PC-3 (cell line): ENCODE data around the gene PRDM11. TPM values are rescaled to one million over a fixed set of nuclear protein-coding genes. Genes with fewer than 3 reads are reported as not detected.

Experiments
- ATAC-seq: fragments of 200-7000 bp; cut with Tn5 transposase; 2 replicates; pipeline ENCODE4 v1.9.1; 2020; ENCODE audit warnings: mild to moderate bottlenecking, moderate library complexity
- Bru-seq: library from RNA; stranded (reverse); fragments of 400-500 nt; gene quantifications from one replicate; lab custom pipeline; 2021; lab: Mats Ljungman, UMichigan
- BruChase-seq, 2 experiments: library from RNA; stranded (reverse); fragments of 400-500 nt; gene quantifications; one replicate each; lab custom pipeline; 2021; lab: Mats Ljungman, UMichigan
- BruUV-seq: library from RNA; stranded (reverse); fragments of 400-500 nt; replicated peaks from 2 replicates; lab custom pipeline; 2021; lab: Mats Ljungman, UMichigan
- CTCF ChIA-PET: fragments of 300-600 bp; sonication (Branson Sonifier 250); formaldehyde crosslinking; loops from one replicate; lab custom pipeline; 2022; ENCODE audit warnings: antibody characterized with exemption; lab: Charles Lee
- POLR2A ChIA-PET: fragments of 300-600 bp; sonication (Branson Sonifier 250); formaldehyde crosslinking; loops from one replicate; lab custom pipeline; 2022; ENCODE audit warnings: antibody characterized with exemption; ENCODE audit not compliant: unreplicated experiment; lab: Charles Lee
- DNase-seq: peaks from one replicate; pipeline ENCODE4 v3.0.0-alpha.2; 2015
- H2AFZ ChIP-seq: fragments of 300-600 bp; sonication (generic); 2 replicates; pipeline ENCODE4 v1.6.0; 2016; ENCODE audit warnings: antibody characterized with exemption, low read length
- H3F3A ChIP-seq: fragments of 300-600 bp; sonication (generic); one replicate; pipeline ENCODE4 v1.6.0; 2017; ENCODE audit warnings: antibody characterized with exemption, low read length, control low read depth, mild to moderate bottlenecking; ENCODE audit not compliant: unreplicated experiment
- H3K27ac ChIP-seq: fragments of 300-600 bp; sonication (generic); 2 replicates; pipeline ENCODE4 v1.5.1; 2016; ENCODE audit warnings: mild to moderate bottlenecking, low read length
- H3K27me3 ChIP-seq: fragments of 300-600 bp; sonication (generic); 2 replicates; pipeline ENCODE4 v1.6.1; 2016; ENCODE audit warnings: low read length, mixed read lengths
- H3K36me3 ChIP-seq: fragments of 300-600 bp; sonication (generic); 2 replicates; pipeline ENCODE4 v1.6.1; 2016; ENCODE audit warnings: low read depth, mixed run types, low read length, mixed read lengths
- H3K4me1 ChIP-seq: fragments of 300-600 bp; sonication (generic); 2 replicates; pipeline ENCODE4 v1.5.1; 2016; ENCODE audit warnings: low read length; ENCODE audit not compliant: insufficient read depth
- H3K4me2 ChIP-seq: fragments of 300-600 bp; sonication (generic); 2 replicates; pipeline ENCODE4 v1.6.0; 2016; ENCODE audit warnings: low read length
- H3K4me3 ChIP-seq: fragments of 300-600 bp; sonication (generic); 2 replicates; pipeline ENCODE4 v1.5.1; 2016; ENCODE audit warnings: mild to moderate bottlenecking, low read length, mixed read lengths
- H3K79me2 ChIP-seq: fragments of 300-600 bp; sonication (generic); 2 replicates; pipeline ENCODE4 v1.6.1; 2017; ENCODE audit warnings: low read length, mixed read lengths
- H3K9ac ChIP-seq: fragments of 300-600 bp; sonication (generic); 2 replicates; pipeline ENCODE4 v1.6.0; 2016; ENCODE audit warnings: mild to moderate bottlenecking, low read length
- H3K9me2 ChIP-seq: fragments of 300-600 bp; sonication (generic); replicated peaks from 2 replicates; pipeline ENCODE4 v1.6.1; 2016; ENCODE audit warnings: mixed run types, low read length, mixed read lengths
- H3K9me3 ChIP-seq: fragments of 300-600 bp; sonication (generic); 2 replicates; pipeline ENCODE4 v1.6.1; 2016; ENCODE audit warnings: low read length, mixed read lengths
- H4K20me1 ChIP-seq: fragments of 300-600 bp; sonication (generic); 2 replicates; pipeline ENCODE4 v1.6.1; 2016; ENCODE audit warnings: low read length, mixed read lengths
- CTCF ChIP-seq: fragments of 300-600 bp; sonication (generic); conservative IDR thresholded peaks from 2 replicates; pipeline ENCODE4 v1.5.1; 2017; ENCODE audit warnings: antibody characterized with exemption, low read depth, mild to moderate bottlenecking, low read length
- EZH2 ChIP-seq: fragments of 300-600 bp; sonication (generic); IDR thresholded peaks from one replicate; pipeline ENCODE4 v1.6.1; 2017; ENCODE audit warnings: antibody characterized with exemption, mild to moderate bottlenecking, low read length; ENCODE audit not compliant: unreplicated experiment
- EZH2phosphoT487 ChIP-seq: fragments of 300-600 bp; sonication (generic); IDR thresholded peaks from 2 replicates; pipeline ENCODE4 v1.6.1; 2018; ENCODE audit warnings: mild to moderate bottlenecking, antibody characterized with exemption, low read length, borderline replicate concordance
- intact Hi-C: fragments of 100-400 bp; cut with micrococcal nuclease; formaldehyde crosslinking; loops from 2 replicates; pipeline ENCODE4 v1.9.0; 2023
- long read RNA-seq: library from polyadenylated mRNA; unstranded; transcript quantifications from one replicate; pipeline ENCODE4 v2.0.0, GENCODE V29; 2021; ENCODE audit not compliant: unreplicated experiment
- total RNA-seq: library from RNA; depleted of rRNA; stranded (reverse); fragments of >200 nt; gene quantifications from 2 replicates; pipeline ENCODE4 v1.2.3, GENCODE V29; 2014; rRNA removed

The PRDM11 gene
- total RNA-seq, result 5.0 and 6.3 TPM in 2 replicates
- percentile 44 among the genes with signal in this experiment for Bru-seq, nascent RNA
- BruChase-seq, experiment 1, labeled RNA remaining after a 6-hour chase, result percentile 39 among the genes with signal in this experiment
- percentile 43 among the genes with signal in this experiment for BruChase-seq, experiment 2, labeled RNA remaining after a 2-hour chase
- long read RNA-seq, partial matches to known transcripts, result 5 of 23 reads
- long read RNA-seq, other reads (novel, unspliced or antisense), result 18 of 23 reads

- Histone ChIP-seq H3F3A (no peaks in the 10 kb centered on the region), H3K27me3 (no peaks in the 10 kb centered on the region), H3K9ac (peak within 1 kb of the TSS; percentile 93), H3K36me3 (no peaks in the 10 kb centered on the region), H3K4me1 (peaks cover 15% of the 10 kb centered on the region), H2AFZ (peak within 1 kb of the TSS; percentile 97), H3K4me2 (peak within 1 kb of the TSS; percentile 100), H3K9me2 (no peaks in the 10 kb centered on the region), H3K9me3 (no peaks in the 10 kb centered on the region), H4K20me1 (no peaks in the 10 kb centered on the region), H3K4me3 (peak within 1 kb of the TSS; percentile 98), H3K79me2 (peaks cover 31% of the 10 kb centered on the region), H3K27ac (peak within 1 kb of the TSS; percentile 64)
- TSS peak; percentile 90 for BruUV-seq
- ChIA-PET POLR2A (interaction anchor here (0.6 kb wide), 1 partner anchor 975 kb away, joined by 3 read pairs; no protein-coding TSS in a partner anchor), CTCF (no interaction called here)
- TF ChIP-seq EZH2, result no peak
- no peak for TF ChIP-seq CTCF
- TF ChIP-seq EZH2phosphoT487, result no peak
- ATAC-seq (peak; percentile 62), DNase-seq (peak; percentile 78)
- intact Hi-C loops, result loop anchor here (1.0 kb wide), 1 partner anchor 34 kb away; no protein-coding TSS in a partner anchor
Observed at GRCh38 chr11:45146072-45147016, at the start of gene PRDM11. TSS of gene PRDM11 (plus strand) at chr11:45146639. CDS start at chr11:45181767, 35,128 bp downstream.

DNA sequence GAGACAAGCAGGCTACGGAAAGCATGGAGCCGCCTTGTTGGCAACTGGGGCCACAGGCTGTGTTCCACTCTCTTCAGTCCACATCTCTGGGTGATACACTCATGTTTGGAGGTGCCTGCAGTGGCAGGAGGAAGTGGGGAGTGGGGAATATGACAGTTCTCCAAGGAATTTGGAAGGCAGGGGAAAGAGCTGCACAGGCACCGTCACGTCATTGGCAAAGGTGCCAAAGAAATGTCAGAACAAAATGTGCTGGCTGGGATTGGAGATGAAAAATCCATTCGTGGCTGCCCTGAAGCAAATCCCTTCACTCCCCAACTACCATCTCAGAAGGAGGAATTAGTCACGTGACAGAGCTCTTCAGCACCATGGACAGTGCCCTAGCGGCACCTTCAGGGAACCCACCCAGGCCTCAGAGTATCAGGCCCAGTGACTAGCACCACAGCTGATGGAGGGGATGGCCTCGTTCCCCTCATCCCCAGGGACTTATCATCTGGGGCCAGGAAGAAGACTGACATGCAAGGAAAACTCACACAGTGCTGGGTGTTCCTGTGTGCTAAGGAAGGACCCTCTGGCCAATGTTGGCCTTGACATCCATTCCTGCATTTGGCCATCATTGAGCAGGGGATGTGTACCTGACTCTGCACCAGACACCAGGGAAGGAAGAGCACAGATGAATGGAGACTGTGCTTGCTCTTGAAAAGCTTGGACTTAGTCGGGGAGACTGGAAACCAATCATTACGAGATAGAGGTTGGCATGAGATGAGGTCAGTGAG lies 48.5 kb upstream of the PRDM11 start:
- no TSS peak for BruUV-seq
- Histone ChIP-seq H3K4me2 (no peak overlapping the region), H3K79me2 (no peaks in the 10 kb centered on the region), H3K27me3 (peaks cover 12% of the 10 kb centered on the region; the same call in 1 of the 2 replicates), H3K27ac (no peak overlapping the region), H4K20me1 (no peaks in the 10 kb centered on the region), H3K9ac (no peak overlapping the region), H3K36me3 (no peaks in the 10 kb centered on the region), H3K9me2 (no peaks in the 10 kb centered on the region; the same call in 1 of the 2 replicates), H3K4me3 (no peak overlapping the region), H3K9me3 (no peaks in the 10 kb centered on the region), H3F3A (no peaks in the 10 kb centered on the region), H3K4me1 (peaks cover 17% of the 10 kb centered on the region), H2AFZ (no peak overlapping the region)
- DNase-seq, result peak; percentile 49
- POLR2A ChIA-PET, result no interaction called here
- CTCF ChIA-PET, result no interaction called here
- intact Hi-C loops, result no loop called here
- no peak for ATAC-seq
- TF ChIP-seq EZH2phosphoT487 (no peak), EZH2 (no peak), CTCF (no peak)
